Esophagus (tissue), 2 donors: ENCODE measurements around the gene SMIM31. TPM values are rescaled to one million over a fixed set of nuclear protein-coding genes. Genes with fewer than 3 reads are reported as not detected.

ENCODE experiments used
- polyA plus RNA-seq, 2 donors: library from polyadenylated mRNA; stranded (reverse); fragments of 200-250 nt; gene quantifications; one replicate each; pipeline ENCODE4 v1.2.3, GENCODE V29; 2013
- donor health status: healthy with polysubstance abuse.
- donor health status: Bipolar disorder and iron deficiency.

The SMIM31 gene
- polyA plus RNA-seq, 2 donors, result not detected

Other genes starting within 250 kb of the SMIM31 start
- gene APELA, start 123.0 kb downstream of the SMIM31 start, polyA plus RNA-seq, result under 1 TPM in 1 of 2 donors, not detected in 1; 0.05 TPM
- gene TRIM61, start 223.5 kb downstream of the SMIM31 start, polyA plus RNA-seq, result under 1 TPM; 0.06 TPM